Neural progenitor cell (in vitro differentiated cells): ENCODE data around the gene IDH3B. TPM values are rescaled to one million over a fixed set of nuclear protein-coding genes. Genes with fewer than 3 reads are reported as not detected.

Source experiments
- DNase-seq: peaks from one replicate; pipeline ENCODE4 v3.0.0-alpha.2; 2016; ENCODE audit warnings: low spot score
- H2AFZ ChIP-seq: fragments of 200-600 bp; sonication (generic); replicated peaks from 2 replicates; pipeline ENCODE4 v1.6.1; 2016; ENCODE audit warnings: antibody characterized with exemption
- H3F3A ChIP-seq: fragments of 200-600 bp; sonication (generic); 2 replicates; pipeline ENCODE4 v1.6.1; 2016; ENCODE audit warnings: antibody characterized with exemption, low read depth
- H3K27ac ChIP-seq: fragments of 200-600 bp; sonication (generic); 2 replicates; pipeline ENCODE4 v1.5.1; 2016; ENCODE audit warnings: mild to moderate bottlenecking
- H3K27me3 ChIP-seq: fragments of 200-600 bp; sonication (generic); 2 replicates; pipeline ENCODE4 v1.6.1; 2016; ENCODE audit warnings: mild to moderate bottlenecking, moderate library complexity
- H3K36me3 ChIP-seq: fragments of 200-600 bp; sonication (generic); 2 replicates; pipeline ENCODE4 v1.5.1; 2016
- H3K4me1 ChIP-seq: fragments of 200-600 bp; sonication (generic); 2 replicates; pipeline ENCODE4 v1.6.1; 2016; ENCODE audit warnings: mixed run types
- H3K4me2 ChIP-seq: fragments of 200-600 bp; sonication (generic); 2 replicates; pipeline ENCODE4 v1.6.1; 2016
- H3K4me3 ChIP-seq: fragments of 200-600 bp; sonication (generic); 2 replicates; pipeline ENCODE4 v1.5.1; 2016
- H3K79me2 ChIP-seq: fragments of 200-600 bp; sonication (generic); 2 replicates; pipeline ENCODE4 v1.6.1; 2016; ENCODE audit warnings: low read depth
- H3K9ac ChIP-seq: fragments of 200-600 bp; sonication (generic); 2 replicates; pipeline ENCODE4 v1.6.1; 2016
- H3K9me3 ChIP-seq: fragments of 200-600 bp; sonication (generic); 2 replicates; pipeline ENCODE4 v1.5.1; 2016; ENCODE audit warnings: low read depth
- H4K20me1 ChIP-seq: fragments of 200-600 bp; sonication (generic); 2 replicates; pipeline ENCODE4 v1.6.1; 2016; ENCODE audit warnings: low read depth
- H3K27ac Mint-ChIP-seq: 3 replicates; pipeline ENCODE4 v1.8.0; 2021; ENCODE audit warnings: mixed read lengths
- H3K27me3 Mint-ChIP-seq: 2 replicates; pipeline ENCODE4 v1.8.0; 2022; ENCODE audit warnings: low read depth, mild to moderate bottlenecking, inconsistent platforms, moderate library complexity, mixed read lengths; ENCODE audit not compliant: insufficient read depth
- H3K36me3 Mint-ChIP-seq: 3 replicates; pipeline ENCODE4 v1.8.0; 2021; ENCODE audit warnings: mixed read lengths
- H3K4me1 Mint-ChIP-seq: 3 replicates; pipeline ENCODE4 v1.8.0; 2021; ENCODE audit warnings: mixed read lengths
- H3K4me3 Mint-ChIP-seq: 3 replicates; pipeline ENCODE4 v1.8.0; 2021; ENCODE audit warnings: mild to moderate bottlenecking, moderate library complexity, mixed read lengths
- H3K9me3 Mint-ChIP-seq: 3 replicates; pipeline ENCODE4 v1.8.0; 2020; ENCODE audit warnings: mixed read lengths
- EZH2 ChIP-seq: fragments of 200-600 bp; sonication (generic); IDR thresholded peaks from 2 replicates; pipeline ENCODE4 v1.6.1; 2017; ENCODE audit warnings: antibody characterized with exemption, mild to moderate bottlenecking, moderate library complexity
- EZH2phosphoT487 ChIP-seq: fragments of 200-600 bp; sonication (generic); IDR thresholded peaks from 2 replicates; pipeline ENCODE4 v1.6.1; 2017; ENCODE audit warnings: antibody characterized with exemption
- total RNA-seq: library from RNA; depleted of rRNA; stranded (reverse); fragments of >200 nt; gene quantifications from 2 replicates; pipeline ENCODE4 v1.2.3, GENCODE V29; 2015; ENCODE audit warnings: low replicate concordance
- TF ChIP-seq, protein P1 (sequence below): fragments of 200-600 bp; sonication (generic); IDR thresholded peaks from 2 replicates; pipeline ENCODE4 v1.5.1; 2017; ENCODE audit warnings: antibody characterized with exemption, mild to moderate bottlenecking

The IDH3B gene
- total RNA-seq, 1 donor from 2014 or later, result 94.3 TPM

DNA sequence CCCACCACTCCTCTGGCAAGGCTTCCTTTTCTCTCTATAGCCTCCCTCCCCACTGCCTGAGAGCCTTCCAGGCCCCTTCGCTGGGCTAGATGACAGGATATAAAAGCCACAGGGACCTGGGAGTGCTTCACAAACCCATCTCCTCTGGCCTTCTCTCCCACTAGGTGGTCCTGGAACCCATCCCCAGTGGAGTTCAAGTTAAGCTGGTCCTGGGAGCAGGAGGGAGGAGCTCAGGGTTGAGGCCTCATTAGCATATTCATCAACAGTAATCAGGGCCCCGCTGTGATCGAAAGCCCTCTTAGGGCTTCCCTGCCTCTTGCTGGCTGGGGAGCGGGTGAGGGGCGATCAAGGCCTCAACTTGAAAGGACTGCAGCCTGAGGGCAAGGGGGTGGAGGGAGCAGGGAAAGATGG lies 37.7 kb upstream of the IDH3B start:
- Mint-ChIP-seq H3K4me3 (no peak overlapping the region), H3K4me1 (peaks cover 13% of the 10 kb centered on the region), H3K27me3 (peaks cover 8% of the 10 kb centered on the region), H3K9me3 (no peaks in the 10 kb centered on the region), H3K36me3 (no peaks in the 10 kb centered on the region), H3K27ac (no peak overlapping the region)
- Histone ChIP-seq H3K4me1 (peaks cover 9% of the 10 kb centered on the region), H4K20me1 (no peaks in the 10 kb centered on the region), H3K36me3 (no peaks in the 10 kb centered on the region), H3K27me3 (peaks cover 99% of the 10 kb centered on the region), H2AFZ (no peak overlapping the region), H3K4me2 (no peak overlapping the region), H3K9ac (no peak overlapping the region), H3K79me2 (no peaks in the 10 kb centered on the region), H3K9me3 (no peaks in the 10 kb centered on the region), H3K4me3 (no peak overlapping the region), H3K27ac (no peak overlapping the region), H3F3A (peaks cover 4% of the 10 kb centered on the region)
- no peak for DNase-seq
- no peak for TF ChIP-seq EZH2phosphoT487
- TF ChIP-seq, protein P1, sequence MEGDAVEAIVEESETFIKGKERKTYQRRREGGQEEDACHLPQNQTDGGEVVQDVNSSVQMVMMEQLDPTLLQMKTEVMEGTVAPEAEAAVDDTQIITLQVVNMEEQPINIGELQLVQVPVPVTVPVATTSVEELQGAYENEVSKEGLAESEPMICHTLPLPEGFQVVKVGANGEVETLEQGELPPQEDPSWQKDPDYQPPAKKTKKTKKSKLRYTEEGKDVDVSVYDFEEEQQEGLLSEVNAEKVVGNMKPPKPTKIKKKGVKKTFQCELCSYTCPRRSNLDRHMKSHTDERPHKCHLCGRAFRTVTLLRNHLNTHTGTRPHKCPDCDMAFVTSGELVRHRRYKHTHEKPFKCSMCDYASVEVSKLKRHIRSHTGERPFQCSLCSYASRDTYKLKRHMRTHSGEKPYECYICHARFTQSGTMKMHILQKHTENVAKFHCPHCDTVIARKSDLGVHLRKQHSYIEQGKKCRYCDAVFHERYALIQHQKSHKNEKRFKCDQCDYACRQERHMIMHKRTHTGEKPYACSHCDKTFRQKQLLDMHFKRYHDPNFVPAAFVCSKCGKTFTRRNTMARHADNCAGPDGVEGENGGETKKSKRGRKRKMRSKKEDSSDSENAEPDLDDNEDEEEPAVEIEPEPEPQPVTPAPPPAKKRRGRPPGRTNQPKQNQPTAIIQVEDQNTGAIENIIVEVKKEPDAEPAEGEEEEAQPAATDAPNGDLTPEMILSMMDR, result no peak
- no peak for TF ChIP-seq EZH2

DNA sequence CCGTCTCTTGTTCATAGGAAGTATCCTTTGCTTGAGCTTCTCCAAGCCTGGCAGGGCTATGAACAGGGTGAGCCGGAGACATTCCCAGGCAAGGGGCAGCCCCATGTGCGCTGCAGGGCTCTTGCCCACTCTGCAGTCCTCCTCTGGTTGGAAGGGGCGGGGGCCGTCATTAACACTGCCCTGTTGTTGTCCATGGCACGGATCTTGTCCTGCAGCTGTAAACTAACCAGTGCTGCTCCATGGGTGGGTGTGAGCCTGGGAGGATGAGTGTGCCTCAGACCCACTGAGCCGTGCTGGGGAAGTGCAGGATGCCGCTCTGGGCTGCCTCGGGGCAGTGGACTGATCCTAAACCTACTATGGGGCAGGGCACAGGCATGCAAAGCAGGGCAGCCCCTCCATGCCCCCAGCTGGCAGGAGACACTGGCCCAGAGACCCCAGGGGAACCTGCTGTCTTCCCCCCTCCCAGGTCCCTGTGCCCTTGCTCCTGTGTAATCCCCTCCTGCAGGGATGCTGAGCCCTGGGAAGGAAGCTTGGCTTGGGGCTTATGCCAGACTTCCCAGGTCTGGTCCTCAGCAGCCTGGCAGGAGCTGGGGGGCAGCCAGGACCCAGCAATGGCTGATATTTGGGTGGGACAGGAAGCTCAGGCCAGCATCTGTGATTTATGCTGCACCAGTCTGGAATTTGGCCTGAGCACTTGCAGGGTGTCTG lies 37.1 kb upstream of the IDH3B start:
- peaks cover 3% of the 10 kb centered on the region for H3K4me1 ChIP-seq
- H3K4me3 ChIP-seq, result no peak overlapping the region
- no peak overlapping the region for H3K9ac ChIP-seq
- TF ChIP-seq EZH2 (no peak), EZH2phosphoT487 (no peak)
- TF ChIP-seq, protein P1, result no peak
- DNase-seq, result no peak
- Mint-ChIP-seq H3K4me3 (no peak overlapping the region), H3K9me3 (no peaks in the 10 kb centered on the region), H3K36me3 (no peaks in the 10 kb centered on the region), H3K27ac (no peak overlapping the region), H3K4me1 (peaks cover 13% of the 10 kb centered on the region), H3K27me3 (peaks cover 13% of the 10 kb centered on the region)
- H3K27me3 ChIP-seq, result peaks cover 99% of the 10 kb centered on the region
- H3K36me3 ChIP-seq, result no peaks in the 10 kb centered on the region
- no peaks in the 10 kb centered on the region for H4K20me1 ChIP-seq
- no peak overlapping the region for H3K4me2 ChIP-seq
- H3K79me2 ChIP-seq, result no peaks in the 10 kb centered on the region
- no peaks in the 10 kb centered on the region for H3K9me3 ChIP-seq
- no peak overlapping the region for H2AFZ ChIP-seq
- peaks cover 3% of the 10 kb centered on the region for H3F3A ChIP-seq
- no peak overlapping the region for H3K27ac ChIP-seq

DNA sequence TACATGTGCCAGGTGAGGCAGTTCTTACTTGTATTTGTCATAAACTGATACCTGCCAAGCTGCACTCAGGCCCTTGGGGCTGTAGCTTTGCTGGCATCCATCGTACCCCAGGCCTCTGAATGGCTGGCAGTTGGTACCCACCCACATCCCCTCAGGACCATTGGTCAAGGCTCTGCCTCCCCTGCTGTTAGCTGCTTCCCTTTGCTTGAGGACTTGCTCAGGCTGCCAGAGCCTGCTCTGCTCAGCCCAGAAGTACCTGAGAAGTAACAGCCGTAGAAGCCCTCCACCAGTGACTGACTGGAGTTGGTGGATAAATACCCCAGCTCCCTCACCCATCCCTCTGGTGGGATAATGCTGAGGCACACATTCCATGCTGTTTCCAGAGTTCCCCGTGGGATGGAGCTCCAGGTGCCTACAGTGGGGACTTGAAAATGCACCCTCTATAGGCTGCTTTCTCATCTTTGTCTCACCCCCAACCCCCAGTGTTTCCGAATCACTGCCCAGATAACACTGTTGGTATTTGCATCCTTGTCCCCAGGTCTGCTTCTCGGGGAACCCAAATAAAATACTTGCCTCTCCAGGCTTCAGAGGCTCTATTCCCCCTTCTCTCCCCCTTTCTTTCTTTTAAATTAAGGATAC lies 35.9 kb upstream of the IDH3B start:
- Histone ChIP-seq H3K79me2 (no peaks in the 10 kb centered on the region), H3F3A (peaks cover 3% of the 10 kb centered on the region), H2AFZ (no peak overlapping the region), H3K4me1 (peaks cover 4% of the 10 kb centered on the region), H3K9me3 (no peaks in the 10 kb centered on the region), H3K4me3 (no peak overlapping the region), H3K36me3 (no peaks in the 10 kb centered on the region), H3K27ac (no peak overlapping the region), H4K20me1 (peaks cover 8% of the 10 kb centered on the region), H3K9ac (no peak overlapping the region), H3K27me3 (peaks cover 99% of the 10 kb centered on the region), H3K4me2 (no peak overlapping the region)
- H3K27me3 Mint-ChIP-seq, result peaks cover 21% of the 10 kb centered on the region
- H3K4me1 Mint-ChIP-seq, result peaks cover 19% of the 10 kb centered on the region
- H3K4me3 Mint-ChIP-seq, result no peak overlapping the region
- H3K36me3 Mint-ChIP-seq, result no peaks in the 10 kb centered on the region
- H3K9me3 Mint-ChIP-seq, result no peaks in the 10 kb centered on the region
- DNase-seq, result no peak
- TF ChIP-seq EZH2 (no peak), EZH2phosphoT487 (no peak)
- TF ChIP-seq, protein P1, result no peak
- no peak overlapping the region for H3K27ac Mint-ChIP-seq
